Spleen (tissue), 13 donors: ENCODE data around the gene APOBR. TPM values are rescaled to one million over a fixed set of nuclear protein-coding genes. Genes with fewer than 3 reads are reported as not detected.
"Not testable (repeated sequence)": the region's sequence is repeated elsewhere in the genome, so short reads cannot be mapped to it uniquely, and the experiment has no call there.

ENCODE experiments used
- DNase-seq: peaks from one replicate; pipeline ENCODE4 v3.0.0-alpha.2; 2020
- H3K27ac ChIP-seq, 8 donors: fragments of 200-600 bp; sonication (generic) in 7 of 8; 1 replicate in 4 of 8; 2 replicates in 4 of 8; pipeline versions ENCODE4 v1.5.0 to v1.8.0; 2016 to 2021; ENCODE audit warnings: inconsistent platforms in 4 of 8, mild to moderate bottlenecking in 4 of 8, moderate library complexity in 1 of 8
- H3K27me3 ChIP-seq, 7 donors: fragments of 200-600 bp; sonication (generic) in 6 of 7; replicated peaks in 1 of 7; 1 replicate in 4 of 7; 2 replicates in 3 of 7; pipeline versions ENCODE4 v1.5.0 to v1.8.0; 2016 to 2021; ENCODE audit warnings: inconsistent platforms in 3 of 7, mild to moderate bottlenecking in 1 of 7
- H3K36me3 ChIP-seq, 6 donors: fragments of 200-600 bp; sonication (generic) in 5 of 6; 1 replicate in 4 of 6; 2 replicates in 2 of 6; pipeline versions ENCODE4 v1.5.0 to v1.8.0; 2016 to 2021; ENCODE audit warnings: inconsistent platforms in 2 of 6
- H3K4me1 ChIP-seq, 6 donors: fragments of 200-600 bp; sonication (generic) in 5 of 6; 1 replicate in 3 of 6; 2 replicates in 3 of 6; pipeline versions ENCODE4 v1.5.0 to v1.8.0; 2016 to 2021; ENCODE audit warnings: inconsistent platforms in 3 of 6
- H3K4me3 ChIP-seq, 8 donors: fragments of 200-600 bp; sonication (generic) in 7 of 8; 1 replicate in 4 of 8; 2 replicates in 4 of 8; pipeline versions ENCODE4 v1.5.0 to v1.8.0; 2016 to 2021; ENCODE audit warnings: inconsistent platforms in 4 of 8, mild to moderate bottlenecking in 4 of 8, moderate library complexity in 2 of 8
- H3K9me3 ChIP-seq, 8 donors: fragments of 200-600 bp; sonication (generic) in 7 of 8; 1 replicate in 4 of 8; 2 replicates in 4 of 8; pipeline versions ENCODE4 v1.5.0 to v1.8.0; 2016 to 2021; ENCODE audit warnings: inconsistent platforms in 4 of 8
- POLR2A ChIP-seq, 3 donors: fragments of 450-650 bp; IDR thresholded peaks; one replicate each; pipeline ENCODE4 v1.5.1; 2017; ENCODE audit warnings: antibody characterized with exemption in 3 of 3, mild to moderate bottlenecking in 1 of 3
- POLR2AphosphoS5 ChIP-seq, 3 donors: sonication (generic); formaldehyde crosslinking; IDR thresholded peaks; one replicate each; pipeline ENCODE4 v1.5.1; 2017; ENCODE audit warnings: antibody characterized with exemption in 3 of 3
- WGBS, 5 donors: extraction: QIAGEN DNeasy Blood & Tissue Kit in 3 of 5; methylation state at CpG; one replicate each; pipeline versions ENCODE4 v1.1.5 to v1.1.7; 2013 to 2018; 5-methylcytosine and 5-hydroxymethylcytosine counted together
- intact Hi-C: fragments of 100-400 bp; cut with DNase I; formaldehyde crosslinking; loops from one replicate; pipeline ENCODE4 v1.15.0; 2023; ENCODE audit warnings: low total_unique reads
- long read RNA-seq, 2 donors: transcript quantifications; one replicate each; lab custom pipeline, GENCODE V29; 2026
- polyA plus RNA-seq, 3 donors: library from polyadenylated mRNA; stranded (reverse); fragments of 200-250 nt; gene quantifications; one replicate each; pipeline ENCODE4 v1.2.1, GENCODE V29; 2013
- total RNA-seq, 7 donors: library from RNA; depleted of rRNA in 3 of 7; stranded (reverse); fragments of >200 nt in 3 of 7; fragmentation: NEBNext Ultra II Directional in 4 of 7; extraction: Animal tissue kit (Norgen Biotek cat#: 25700) in 4 of 7; gene quantifications; one replicate each; pipeline versions ENCODE4 v1.1.0 to v1.2.1, GENCODE V29; 2016 to 2021
- TF ChIP-seq, protein P1 (sequence below), 11 experiments: fragments of 200-600 bp in 7 of 11; fragments of 450-650 bp in 4 of 11; sonication (generic) in 4 of 11; IDR thresholded peaks in 8 of 11; conservative IDR thresholded peaks in 3 of 11; 1 replicate in 7 of 11; 2 replicates in 4 of 11; pipeline versions ENCODE4 v1.4.0 to v1.8.0; 2016 to 2021; ENCODE audit warnings: antibody characterized with exemption in 11 of 11, inconsistent platforms in 4 of 11, mild to moderate bottlenecking in 1 of 11
- donor health status: healthy with polysubstance abuse.
- donor health status: DM: no; HTN: no; CAD: no; lungs with moderate emphysema.
- donor health status: DM: no; HTN: no; CAD: no.
- donor health status: Bipolar disorder and iron deficiency.
- donor health status: healthy.
- donor health status: DM: no; HTN: no; CAD: no.
- donor health status: DM: yes; HTN: yes; CAD: no.

The APOBR gene, protein sequence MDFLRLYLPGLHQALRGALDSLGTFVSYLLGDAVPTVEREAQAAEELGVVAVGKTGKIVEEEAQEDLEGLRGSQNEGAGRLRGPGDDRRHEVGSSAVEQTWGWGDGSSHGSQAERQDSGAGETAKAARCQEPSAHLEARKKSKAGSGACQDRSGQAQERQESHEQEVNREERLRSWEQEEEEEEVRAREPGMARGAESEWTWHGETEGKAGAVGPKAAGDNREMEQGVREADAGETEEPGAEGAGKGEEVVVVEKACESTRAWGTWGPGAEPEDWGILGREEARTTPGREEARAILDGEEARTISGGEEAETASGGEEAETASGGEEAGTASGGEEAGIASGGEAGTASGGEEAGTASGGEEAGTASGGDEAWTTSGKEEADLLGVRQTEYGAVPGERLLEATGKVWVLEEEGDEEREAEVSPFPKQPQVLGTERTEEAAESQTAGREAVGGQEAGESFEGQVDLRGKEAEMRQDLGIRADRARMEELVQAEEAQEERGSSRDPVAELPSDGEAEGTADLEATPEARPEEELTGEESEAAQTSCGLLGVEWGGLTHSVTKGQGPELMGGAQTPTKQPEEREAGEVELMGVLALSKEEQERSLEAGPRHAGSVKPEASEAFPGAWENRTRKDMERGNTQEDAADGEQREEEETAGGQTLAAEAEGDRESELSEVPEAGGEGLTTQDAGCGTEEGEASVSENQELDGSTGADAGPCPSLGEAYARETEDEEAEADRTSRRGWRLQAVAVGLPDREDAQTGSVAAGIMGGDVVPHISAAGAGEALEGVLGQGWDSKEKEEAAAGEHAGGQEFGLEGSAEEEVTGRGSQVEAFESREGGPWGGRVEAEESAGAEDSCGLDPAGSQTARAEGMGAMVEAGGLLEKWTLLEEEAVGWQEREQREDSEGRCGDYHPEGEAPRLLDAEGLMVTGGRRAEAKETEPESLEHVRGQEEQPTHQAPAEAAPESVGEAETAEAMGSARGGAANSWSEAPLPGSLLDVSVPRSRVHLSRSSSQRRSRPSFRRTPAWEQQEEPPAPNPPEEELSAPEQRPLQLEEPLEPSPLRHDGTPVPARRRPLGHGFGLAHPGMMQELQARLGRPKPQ
- total RNA-seq, result 10 to 100 TPM; 21.4 to 58.4 (median 25.7) TPM
- 10 to 100 TPM in 2 of 3 donors, 1 to 10 TPM in 1; 3.3 to 15.7 (median 12.7) TPM for polyA plus RNA-seq
- long read RNA-seq, donor 1, result 0 reads
- long read RNA-seq, donor 2, result 0 reads

DNA sequence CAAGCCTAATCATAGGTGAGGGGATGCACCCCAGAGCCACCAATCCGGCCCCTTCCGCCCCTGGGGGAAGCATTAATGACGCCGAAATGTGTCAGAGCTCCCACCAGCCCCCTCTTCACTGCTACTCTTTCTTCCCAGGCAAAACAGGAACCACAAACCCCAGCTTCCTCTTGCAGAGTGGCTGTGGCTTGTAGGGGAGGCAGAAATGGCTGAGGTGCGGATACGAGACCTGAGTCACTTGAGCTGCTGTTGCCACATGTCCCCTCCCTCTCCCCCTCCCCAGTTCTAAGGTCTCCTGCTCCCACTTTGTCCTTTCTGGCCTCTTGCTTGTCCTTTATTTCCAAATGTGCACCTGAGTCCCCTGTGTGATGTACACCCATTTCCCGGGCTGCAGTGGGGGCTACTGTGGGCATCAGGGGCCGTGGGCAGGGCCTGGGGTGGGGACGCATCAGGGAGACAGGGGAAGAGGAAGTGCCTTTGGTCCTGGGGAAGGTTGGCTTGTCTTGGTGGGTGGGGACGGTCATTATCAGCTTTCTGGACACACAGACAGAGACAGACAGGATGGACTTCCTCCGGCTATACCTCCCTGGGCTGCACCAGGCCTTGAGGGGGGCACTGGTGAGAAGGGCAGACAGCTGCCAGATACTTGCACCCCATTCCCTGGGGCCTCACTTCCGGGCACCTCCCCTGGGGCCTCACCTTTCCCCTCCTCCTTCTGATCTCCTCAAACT lies at the start of gene APOBR:
TSS of gene APOBR (plus strand) at position 523 of the 731 bp plus-strand sequence. CDS start at position 562, 39 bp downstream.
- Histone ChIP-seq H3K27ac (peak within 1 kb of the TSS; percentile 93 to 99 (median 96)), H3K36me3 (peaks cover 0 to 40% (median 12%) of the 10 kb centered on the region in 6 donors), H3K4me3 (peak within 1 kb of the TSS in 7 of 8 donors; percentile 19 to 98 (median 39)), H3K27me3 (no peaks in the 10 kb centered on the region), H3K9me3 (no peaks in the 10 kb centered on the region), H3K4me1 (peaks cover 20 to 91% (median 63%) of the 10 kb centered on the region in 6 donors)
- peak; percentile 94 for DNase-seq
- intact Hi-C loops, result loop anchor here (10.0 kb wide), 1 partner anchor 61 kb away; the partner anchor contains the start of gene SGF29
- TF ChIP-seq POLR2A (IDR thresholded peaks at IDR 0.05) (no peak), POLR2AphosphoS5 (IDR thresholded peaks at IDR 0.05) (peak; percentile 55 to 95 (median 79))
- TF ChIP-seq, protein P1, sequence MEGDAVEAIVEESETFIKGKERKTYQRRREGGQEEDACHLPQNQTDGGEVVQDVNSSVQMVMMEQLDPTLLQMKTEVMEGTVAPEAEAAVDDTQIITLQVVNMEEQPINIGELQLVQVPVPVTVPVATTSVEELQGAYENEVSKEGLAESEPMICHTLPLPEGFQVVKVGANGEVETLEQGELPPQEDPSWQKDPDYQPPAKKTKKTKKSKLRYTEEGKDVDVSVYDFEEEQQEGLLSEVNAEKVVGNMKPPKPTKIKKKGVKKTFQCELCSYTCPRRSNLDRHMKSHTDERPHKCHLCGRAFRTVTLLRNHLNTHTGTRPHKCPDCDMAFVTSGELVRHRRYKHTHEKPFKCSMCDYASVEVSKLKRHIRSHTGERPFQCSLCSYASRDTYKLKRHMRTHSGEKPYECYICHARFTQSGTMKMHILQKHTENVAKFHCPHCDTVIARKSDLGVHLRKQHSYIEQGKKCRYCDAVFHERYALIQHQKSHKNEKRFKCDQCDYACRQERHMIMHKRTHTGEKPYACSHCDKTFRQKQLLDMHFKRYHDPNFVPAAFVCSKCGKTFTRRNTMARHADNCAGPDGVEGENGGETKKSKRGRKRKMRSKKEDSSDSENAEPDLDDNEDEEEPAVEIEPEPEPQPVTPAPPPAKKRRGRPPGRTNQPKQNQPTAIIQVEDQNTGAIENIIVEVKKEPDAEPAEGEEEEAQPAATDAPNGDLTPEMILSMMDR (IDR thresholded peaks at IDR 0.05 in 8 of 11, conservative IDR thresholded peaks at IDR 0.05 in 3 of 11), result peak in 2 of 11 experiments; percentile 7 to 31
- WGBS, 5 donors, result 9 to 37% (median 17%) methylated on average over 11 to 12 of the region's 12 CpGs

DNA sequence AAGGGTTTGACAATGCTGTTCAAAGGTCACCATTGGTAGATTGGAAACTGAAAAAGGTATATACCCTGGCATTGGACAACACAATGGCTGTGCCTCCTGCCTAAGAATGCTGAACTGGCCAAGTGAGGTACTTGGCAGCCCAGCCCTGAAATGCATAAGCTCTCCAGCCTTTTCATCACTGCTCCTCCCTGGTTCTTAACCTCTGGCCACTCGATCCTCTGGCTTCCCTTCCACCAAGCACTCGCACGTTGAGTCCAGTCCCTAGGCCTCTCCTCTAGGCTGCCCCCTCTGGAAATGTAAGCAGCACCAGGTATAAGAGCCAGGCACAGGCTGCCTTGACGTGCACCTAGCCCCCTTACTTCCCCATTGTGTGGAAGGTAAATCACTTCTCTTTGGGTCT lies 48.1 kb upstream of the APOBR start:
- H3K9me3 ChIP-seq, H3K27ac ChIP-seq, H3K36me3 ChIP-seq, intact Hi-C loops, H3K27me3 ChIP-seq, H3K4me3 ChIP-seq, DNase-seq, H3K4me1 ChIP-seq: not testable (repeated sequence)
- no CpG with 5 or more reads among the region's 4 CpGs for WGBS, 5 donors

DNA sequence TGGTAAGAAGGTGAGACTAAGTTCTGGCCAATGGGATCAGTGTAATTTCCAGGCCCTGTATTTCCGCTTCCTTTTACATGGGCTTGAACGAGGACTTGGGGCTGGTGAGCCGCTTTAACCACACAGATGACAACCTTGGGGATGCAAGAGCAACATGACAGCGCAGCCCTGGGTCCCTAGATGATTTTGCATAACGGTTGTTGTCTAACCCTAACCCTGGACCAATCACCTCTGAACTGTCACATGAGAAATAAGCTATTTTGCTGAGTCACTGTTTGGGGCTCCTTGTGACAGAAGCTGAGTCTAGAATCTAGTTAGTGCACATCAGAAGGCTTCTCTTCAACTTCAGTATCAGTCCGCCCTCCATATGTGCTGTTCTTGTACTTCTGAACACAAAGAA lies 47.4 kb upstream of the APOBR start:
- H3K27me3 ChIP-seq, H3K4me3 ChIP-seq, H3K27ac ChIP-seq, H3K36me3 ChIP-seq, DNase-seq, intact Hi-C loops, H3K9me3 ChIP-seq, H3K4me1 ChIP-seq: not testable (repeated sequence)
- WGBS, 5 donors, result no CpG with 5 or more reads among the region's 6 CpGs

DNA sequence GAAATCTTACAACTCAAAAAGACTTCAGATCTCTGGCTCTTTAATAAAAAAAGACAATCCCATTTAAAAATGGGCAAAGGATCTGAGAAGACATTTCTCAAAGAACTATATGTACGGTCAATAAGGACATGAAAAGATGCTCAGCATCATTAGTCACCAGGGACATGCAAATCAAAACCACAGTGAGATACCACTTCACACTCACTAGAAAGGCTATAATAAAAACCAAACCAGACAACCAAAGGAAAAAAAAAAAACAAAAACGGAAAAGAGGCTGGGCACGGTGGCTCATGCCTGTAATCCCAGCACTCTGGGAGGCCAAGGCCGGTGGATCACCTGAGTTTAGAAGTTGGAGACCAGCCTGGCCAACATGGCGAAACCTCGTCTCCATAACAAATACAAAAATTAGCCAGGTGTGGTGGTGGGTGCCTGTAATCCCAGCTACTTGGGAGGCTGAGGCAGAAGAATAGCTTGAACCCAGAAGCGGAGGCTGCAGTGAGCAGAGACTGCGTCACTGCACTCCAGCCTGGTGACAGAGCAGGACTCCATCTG lies 20.7 kb upstream of the APOBR start:
- no peaks in the 10 kb centered on the region for H3K9me3 ChIP-seq
- H3K36me3 ChIP-seq, result peaks cover 0 to 67% (median 46%) of the 10 kb centered on the region in 6 donors
- no peaks in the 10 kb centered on the region for H3K27me3 ChIP-seq
- H3K4me3 ChIP-seq, result no peak overlapping the region
- TF ChIP-seq, protein P1 (IDR thresholded peaks at IDR 0.05 in 8 of 11, conservative IDR thresholded peaks at IDR 0.05 in 3 of 11), result no peak
- no peak for TF ChIP-seq POLR2AphosphoS5 (IDR thresholded peaks at IDR 0.05)
- TF ChIP-seq POLR2A (IDR thresholded peaks at IDR 0.05), result no peak
- intact Hi-C loops, result no loop called here
- no peak for DNase-seq
- WGBS, 5 donors, result 73 to 84% (median 75%) methylated on average over 8 of the region's 8 CpGs
- H3K27ac ChIP-seq, result no peak overlapping the region
- H3K4me1 ChIP-seq, result no peaks in the 10 kb centered on the region
